HUES6 (cell line): ENCODE results near the gene NMRK2.
A peak's percentile ranks its signal among the peaks of the same experiment; 100 is the strongest.

ENCODE experiments used
- H3K27ac ChIP-seq: 2 replicates; pipeline ENCODE4 v1.7.0; 2013; ENCODE audit warnings: low read depth, mild to moderate bottlenecking, low read length, inconsistent platforms
- H3K27me3 ChIP-seq: 2 replicates; pipeline ENCODE4 v1.6.1; 2013; ENCODE audit warnings: low read length; ENCODE audit not compliant: control insufficient read depth, insufficient read depth
- H3K36me3 ChIP-seq: 2 replicates; pipeline ENCODE4 v1.6.1; 2013; ENCODE audit warnings: low read length; ENCODE audit not compliant: control insufficient read depth, insufficient read depth
- H3K4me1 ChIP-seq: 2 replicates; pipeline ENCODE4 v1.6.1; 2013; ENCODE audit warnings: low read length; ENCODE audit not compliant: control insufficient read depth, insufficient read depth
- H3K4me3 ChIP-seq: 2 replicates; pipeline ENCODE4 v1.5.1; 2013; ENCODE audit warnings: low read depth, low read length
- H3K9ac ChIP-seq: one replicate; pipeline ENCODE4 v1.6.1; 2013; ENCODE audit warnings: mild to moderate bottlenecking, low read length
- H3K9me3 ChIP-seq: 2 replicates; pipeline ENCODE4 v1.6.1; 2013; ENCODE audit warnings: low read depth, low read length; ENCODE audit not compliant: control insufficient read depth, insufficient read depth

Gene NMRK2

DNA sequence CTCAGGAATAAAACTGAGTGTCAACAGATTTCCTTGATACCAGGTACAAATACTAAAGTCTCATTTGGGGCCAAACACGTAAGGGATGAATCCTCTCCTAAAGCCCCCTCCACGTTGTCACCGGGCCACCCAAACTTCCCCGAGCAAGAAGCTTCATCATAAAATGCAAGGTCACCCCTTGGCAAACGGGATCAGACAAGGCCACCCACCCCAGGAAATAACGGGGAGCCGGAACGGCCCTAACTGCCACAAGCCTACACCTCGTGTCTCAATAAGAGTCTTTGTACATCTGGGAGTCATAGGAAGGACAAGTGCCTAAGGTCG lies 51.7 kb downstream of the NMRK2 start:
- Histone ChIP-seq H3K9me3 (no peaks in the 10 kb centered on the region), H3K4me1 (peaks cover 26% of the 10 kb centered on the region), H3K4me3 (peak overlapping the region; percentile 93), H3K27me3 (peaks cover 8% of the 10 kb centered on the region; the same call in 1 of the 2 replicates), H3K27ac (peak overlapping the region; percentile 99), H3K36me3 (peaks cover 53% of the 10 kb centered on the region), H3K9ac (peak overlapping the region; percentile 95)

DNA sequence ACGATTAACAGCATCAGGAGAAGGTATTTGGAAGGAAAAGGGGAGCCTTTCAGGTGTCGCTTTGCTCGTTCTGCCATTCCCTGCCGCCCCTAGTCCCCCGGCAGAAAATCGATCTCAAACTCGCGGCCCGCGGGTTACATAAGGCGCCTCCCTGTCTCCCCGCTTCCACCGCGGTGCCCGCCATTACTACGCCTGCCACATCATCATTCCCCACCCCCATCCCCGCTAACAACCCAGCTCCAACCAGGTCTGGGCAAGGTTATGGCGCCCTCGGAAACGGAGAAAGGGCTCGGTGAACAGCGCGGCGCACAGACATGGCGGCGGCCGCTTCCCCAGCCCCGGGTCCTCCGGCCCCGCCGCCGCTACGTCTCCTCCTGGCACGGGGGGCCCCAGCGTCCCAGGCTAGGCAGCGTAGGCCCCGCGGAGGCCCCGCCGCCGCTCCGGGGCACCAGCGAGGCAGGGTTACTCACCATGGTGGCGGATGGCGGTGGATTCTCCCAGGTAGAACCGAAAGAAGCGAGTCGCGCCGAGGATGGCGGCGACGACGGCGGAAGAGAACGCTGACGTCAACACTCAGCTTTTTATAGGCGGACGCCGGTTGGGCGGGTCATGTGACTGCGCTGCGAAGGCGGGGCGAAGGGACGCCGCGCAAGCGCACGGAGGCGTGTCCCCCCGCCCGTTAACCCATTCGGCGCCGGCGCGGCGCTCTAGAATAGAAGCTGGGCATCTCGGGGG lies 52.2 kb downstream of the NMRK2 start, which contains the start of gene EEF2:
EEF2 (minus strand) TSS at position 556 of the 735 bp plus-strand sequence; CDS start at position 473, 83 bp downstream.
- Histone ChIP-seq H3K36me3 (peaks cover 48% of the 10 kb centered on the region), H3K4me3 (peak within 1 kb of the TSS; percentile 93), H3K27me3 (peaks cover 8% of the 10 kb centered on the region; the same call in 1 of the 2 replicates), H3K4me1 (peaks cover 26% of the 10 kb centered on the region), H3K9ac (peak within 1 kb of the TSS; percentile 95), H3K9me3 (no peaks in the 10 kb centered on the region), H3K27ac (peak within 1 kb of the TSS; percentile 99)

DNA sequence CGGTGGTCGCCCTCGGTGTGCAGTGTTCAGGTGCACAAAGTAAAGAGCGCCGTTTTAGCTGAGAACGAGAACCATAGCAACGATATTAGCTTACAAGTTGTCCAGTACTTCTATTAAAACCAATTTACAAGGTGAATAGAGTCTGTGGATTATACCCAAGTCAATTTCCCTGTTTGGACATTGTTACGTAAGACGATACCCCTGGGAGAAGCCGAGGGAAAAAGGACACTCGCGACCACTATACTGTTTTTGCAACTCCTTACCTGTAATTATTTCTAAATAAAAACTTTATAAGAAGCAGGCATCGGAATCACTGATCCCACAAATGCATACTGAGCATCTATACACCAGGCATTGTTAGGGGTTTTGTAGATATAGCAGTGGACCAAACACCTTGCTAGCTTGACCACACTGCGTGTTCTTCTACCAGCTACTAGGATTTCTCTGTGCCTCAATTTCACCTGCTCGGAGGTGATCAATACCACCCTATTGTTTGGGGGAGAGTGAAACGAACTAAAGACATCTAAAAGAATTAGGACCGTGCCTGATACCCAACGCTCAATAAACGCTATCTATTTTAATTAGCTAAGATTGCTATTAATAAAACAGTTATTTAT lies 52.9 kb downstream of the NMRK2 start:
- H3K9ac ChIP-seq: no peak overlapping the region
- H3K36me3 ChIP-seq: peaks cover 41% of the 10 kb centered on the region
- H3K9me3 ChIP-seq: no peaks in the 10 kb centered on the region
- peaks cover 8% of the 10 kb centered on the region; the same call in 1 of the 2 replicates for H3K27me3 ChIP-seq
- no peak overlapping the region for H3K27ac ChIP-seq
- H3K4me1 ChIP-seq: peaks cover 26% of the 10 kb centered on the region
- peak overlapping the region; percentile 93 for H3K4me3 ChIP-seq

DNA sequence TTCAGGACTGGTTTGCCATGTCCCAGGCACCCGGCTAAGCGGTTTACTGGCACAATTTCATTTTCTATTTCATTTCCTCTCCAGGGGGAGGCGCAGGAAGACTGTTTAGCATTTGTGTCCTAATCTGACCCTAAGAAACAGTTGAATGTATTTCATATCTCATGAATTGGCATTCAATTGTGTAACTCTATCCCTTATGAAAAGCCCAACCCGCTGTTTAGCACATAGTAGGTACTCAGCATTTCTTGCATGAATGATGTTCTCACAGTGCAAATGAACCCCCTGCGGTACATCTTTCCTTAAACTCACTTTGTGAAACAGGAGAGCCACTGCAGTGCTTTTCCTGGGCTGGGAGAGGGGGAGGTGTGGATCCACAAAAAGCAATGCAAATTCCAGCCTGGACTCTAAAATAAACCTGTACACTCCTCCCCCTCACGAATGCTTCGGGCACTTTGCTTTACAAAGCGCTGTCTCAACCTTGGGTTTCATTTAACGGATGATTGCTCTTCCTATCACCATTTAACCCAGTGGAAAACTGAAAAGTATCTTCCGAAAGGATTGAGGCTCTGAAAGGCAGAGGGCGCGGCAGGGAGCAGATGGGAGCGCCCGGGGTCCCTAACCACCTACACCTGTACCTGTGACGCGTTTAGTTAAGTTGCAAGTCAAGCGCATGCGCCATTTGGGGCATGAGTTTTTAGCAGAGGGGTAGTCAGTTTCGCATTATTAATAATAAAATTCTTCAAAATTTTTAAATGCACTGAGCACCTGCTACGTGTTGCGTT lies 53.6 kb downstream of the NMRK2 start:
- Histone ChIP-seq H3K27me3 (peaks cover 8% of the 10 kb centered on the region; the same call in 1 of the 2 replicates), H3K4me1 (peaks cover 26% of the 10 kb centered on the region), H3K27ac (no peak overlapping the region), H3K4me3 (peak overlapping the region; percentile 93), H3K9me3 (no peaks in the 10 kb centered on the region), H3K36me3 (peaks cover 34% of the 10 kb centered on the region), H3K9ac (no peak overlapping the region)

DNA sequence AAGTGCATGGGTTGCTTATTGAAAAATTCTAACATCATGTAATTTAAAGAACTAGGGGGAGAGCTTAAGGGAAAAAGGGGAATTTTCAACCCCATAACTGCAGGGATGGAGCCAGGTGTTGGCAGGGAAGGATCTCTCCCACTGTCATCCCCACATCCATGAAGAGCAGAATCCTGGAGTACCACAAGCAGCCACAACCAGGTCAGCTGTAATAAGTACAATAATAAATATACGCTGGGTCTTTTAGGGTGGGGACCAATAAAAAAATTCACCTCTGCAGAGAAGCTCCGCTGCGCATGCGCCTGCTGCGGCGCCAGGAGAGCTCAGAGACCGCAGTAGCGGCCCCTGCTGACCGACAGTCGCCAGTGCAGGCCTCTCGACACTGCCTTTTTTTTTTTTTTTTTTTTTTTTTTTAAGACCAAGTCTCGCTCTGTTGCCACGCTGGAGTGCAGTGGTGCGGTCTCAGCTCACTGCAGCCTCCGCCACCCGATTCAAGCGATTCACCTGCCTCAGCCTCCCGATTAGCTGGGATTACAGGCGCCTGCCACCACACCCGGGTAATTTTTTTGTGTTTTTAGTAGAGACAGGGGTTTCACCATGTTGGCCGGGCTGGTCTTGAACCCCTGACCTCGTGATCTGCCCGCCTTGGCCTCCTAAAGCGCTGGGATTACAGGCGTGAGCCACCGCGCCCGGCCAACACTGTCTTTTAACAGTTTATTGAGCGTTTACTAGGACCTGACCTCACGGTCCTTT lies 54.9 kb downstream of the NMRK2 start:
- Histone ChIP-seq H3K4me1 (peaks cover 26% of the 10 kb centered on the region), H3K9ac (no peak overlapping the region), H3K27me3 (peaks cover 8% of the 10 kb centered on the region; the same call in 1 of the 2 replicates), H3K9me3 (no peaks in the 10 kb centered on the region), H3K36me3 (peaks cover 21% of the 10 kb centered on the region), H3K27ac (no peak overlapping the region), H3K4me3 (peak overlapping the region; percentile 93)

DNA sequence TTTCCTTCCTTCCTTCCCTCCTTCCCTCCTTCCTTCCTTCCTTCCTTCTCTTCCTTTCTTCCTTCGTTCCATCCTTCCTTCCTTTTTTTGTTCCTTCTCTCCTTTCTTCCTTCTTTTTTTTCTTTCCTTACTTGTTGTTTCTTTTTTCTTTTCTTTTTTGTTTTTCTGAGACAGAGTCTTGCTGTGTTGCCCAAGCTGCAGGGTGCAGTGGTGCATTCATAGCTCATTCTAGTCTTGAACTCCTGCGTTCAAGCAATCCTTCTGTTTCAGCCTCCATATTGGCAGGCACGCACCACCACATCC lies 57.9 kb downstream of the NMRK2 start:
- Histone ChIP-seq H3K4me1 (peaks cover 9% of the 10 kb centered on the region), H3K9me3 (no peaks in the 10 kb centered on the region), H3K27ac (no peak overlapping the region), H3K9ac (no peak overlapping the region), H3K27me3 (peaks cover 6% of the 10 kb centered on the region; the same call in 1 of the 2 replicates), H3K36me3 (no peaks in the 10 kb centered on the region), H3K4me3 (no peak overlapping the region)
